Activated T-cell treated with anti-CD3 and anti-CD28 coated beads, Interleukin-2, amount 50 U/mL, for 72 hours (primary cell): ENCODE results near the gene ADCYAP1R1. TPM values are rescaled to one million over a fixed set of nuclear protein-coding genes. Genes with fewer than 3 reads are reported as not detected.

Experiments used
- ATAC-seq, 2 donors: fragments of 150-1000 bp; cut with Tn5 transposase; replicated peaks in 1 of 2; 2 replicates each; pipeline ENCODE4 v1.10.0; 2021; ENCODE audit warnings: moderate library complexity in 2 of 2, mild to moderate bottlenecking in 1 of 2
- DNase-seq, 2 donors: peaks; one replicate each; pipeline ENCODE4 v3.0.0; 2021 to 2022; ENCODE audit warnings: mixed read lengths in 1 of 2
- H3K27ac Mint-ChIP-seq: one replicate; pipeline ENCODE4 v1.8.0; 2022; ENCODE audit warnings: mild to moderate bottlenecking, moderate library complexity, mixed read lengths
- H3K27me3 Mint-ChIP-seq: one replicate; pipeline ENCODE4 v1.8.0; 2022; ENCODE audit warnings: low read depth, mixed read lengths
- H3K36me3 Mint-ChIP-seq, 2 donors: one replicate each; pipeline ENCODE4 v1.8.0; 2022; ENCODE audit warnings: mixed read lengths in 2 of 2, mild to moderate bottlenecking in 1 of 2; ENCODE audit not compliant: insufficient read depth in 2 of 2
- H3K4me1 Mint-ChIP-seq: one replicate; pipeline ENCODE4 v1.8.0; 2022; ENCODE audit warnings: low read depth, mixed read lengths
- H3K4me3 Mint-ChIP-seq, 2 donors: one replicate each; pipeline ENCODE4 v1.8.0; 2022; ENCODE audit warnings: mild to moderate bottlenecking in 2 of 2, mixed read lengths in 2 of 2, moderate library complexity in 2 of 2
- H3K9me3 Mint-ChIP-seq, 2 donors: one replicate each; pipeline ENCODE4 v1.8.0; 2022; ENCODE audit warnings: mixed read lengths in 2 of 2
- total RNA-seq, 2 donors: library from RNA; stranded (reverse); gene quantifications; one replicate each; pipeline ENCODE4 v1.2.3, GENCODE V29; 2022

Gene ADCYAP1R1
- total RNA-seq, 2 donors from 2014 or later = 0.12 TPM; not detected in 1

DNA sequence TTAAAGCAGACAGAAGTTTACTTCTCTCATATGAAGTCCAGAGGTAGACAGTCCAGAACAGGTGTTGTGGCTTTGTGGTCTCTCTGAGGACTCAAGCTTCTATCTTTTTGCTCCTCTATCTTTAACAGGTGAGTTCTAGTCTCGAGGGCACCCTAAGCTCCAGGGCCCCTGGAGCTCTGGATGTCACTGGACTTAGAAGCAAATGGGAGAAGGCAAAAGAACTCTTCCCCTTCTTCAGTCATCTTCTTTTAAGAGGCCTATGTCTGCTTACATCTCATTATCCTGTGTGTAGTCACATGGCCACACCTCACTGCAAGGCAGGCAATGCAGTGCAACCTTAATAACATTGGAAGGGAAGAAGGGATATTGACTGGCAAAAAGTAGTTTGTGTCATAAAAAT lies 61.6 kb downstream of the ADCYAP1R1 start:
- Mint-ChIP-seq H3K4me1 (no peaks in the 10 kb centered on the region), H3K27me3 (peaks cover 7% of the 10 kb centered on the region), H3K9me3 (no peaks in the 10 kb centered on the region), H3K4me3 (no peak overlapping the region), H3K27ac (no peak overlapping the region), H3K36me3 (no peaks in the 10 kb centered on the region)
- ATAC-seq (no peak), DNase-seq (no peak)

DNA sequence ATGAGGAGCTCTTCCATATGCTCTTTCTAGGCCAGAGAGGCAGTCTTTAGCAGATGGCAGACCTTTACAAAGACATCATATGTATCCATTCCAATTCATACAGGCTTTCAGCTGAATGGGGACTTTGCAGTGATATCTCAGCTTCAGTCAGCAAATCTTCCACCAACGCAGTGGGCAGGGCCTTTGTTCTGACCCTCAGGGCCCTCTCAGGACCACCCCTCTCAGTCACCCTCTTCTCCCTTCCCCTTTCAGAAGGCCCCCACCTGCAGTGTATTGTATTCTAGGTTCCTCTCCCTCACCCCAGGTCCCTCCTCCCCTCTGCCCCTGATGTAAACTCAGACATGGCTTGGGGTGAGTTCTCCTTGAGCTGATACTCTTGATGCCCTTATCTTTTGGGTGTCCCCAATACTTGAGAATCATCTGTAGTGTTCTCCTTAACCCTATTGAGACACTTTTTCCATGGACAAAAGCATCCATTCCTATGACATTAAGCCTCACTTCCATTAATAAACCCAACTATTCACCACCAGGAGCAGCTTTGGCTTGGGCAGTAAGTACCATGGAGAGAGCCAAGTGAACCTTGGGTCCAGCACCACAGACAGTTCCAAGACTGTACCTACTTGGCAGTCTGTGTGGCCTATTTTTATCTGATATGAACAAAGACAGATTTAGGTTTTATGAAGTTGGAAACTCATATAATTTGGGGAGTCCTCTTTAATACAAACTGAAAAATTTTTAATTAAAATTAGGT lies 62.7 kb downstream of the ADCYAP1R1 start:
- no peak overlapping the region for H3K27ac Mint-ChIP-seq
- H3K4me1 Mint-ChIP-seq = no peaks in the 10 kb centered on the region
- H3K4me3 Mint-ChIP-seq = no peak overlapping the region
- peaks cover 7% of the 10 kb centered on the region for H3K27me3 Mint-ChIP-seq
- H3K36me3 Mint-ChIP-seq = no peaks in the 10 kb centered on the region
- no peaks in the 10 kb centered on the region for H3K9me3 Mint-ChIP-seq
- ATAC-seq = no peak
- DNase-seq = no peak

DNA sequence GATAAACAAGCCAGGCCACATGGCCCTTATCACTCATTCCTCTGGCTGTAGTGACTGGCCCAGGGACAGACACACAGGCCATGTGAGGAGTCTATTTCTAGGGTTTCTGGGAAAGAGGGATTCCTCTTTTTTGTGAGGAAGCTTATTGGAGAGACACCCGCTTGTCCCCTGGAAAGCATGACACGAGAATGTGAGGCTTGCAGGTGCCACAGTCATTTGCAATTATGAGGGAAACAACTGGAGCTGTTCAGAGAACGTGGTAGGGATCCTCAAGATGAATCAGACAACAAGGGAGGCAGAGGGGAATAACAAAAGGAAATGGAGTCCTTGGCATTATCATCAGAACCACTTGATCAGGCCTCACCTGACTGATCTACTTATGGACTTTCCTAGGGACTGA lies 64.5 kb downstream of the ADCYAP1R1 start:
- H3K9me3 Mint-ChIP-seq = no peaks in the 10 kb centered on the region
- no peak for ATAC-seq

DNA sequence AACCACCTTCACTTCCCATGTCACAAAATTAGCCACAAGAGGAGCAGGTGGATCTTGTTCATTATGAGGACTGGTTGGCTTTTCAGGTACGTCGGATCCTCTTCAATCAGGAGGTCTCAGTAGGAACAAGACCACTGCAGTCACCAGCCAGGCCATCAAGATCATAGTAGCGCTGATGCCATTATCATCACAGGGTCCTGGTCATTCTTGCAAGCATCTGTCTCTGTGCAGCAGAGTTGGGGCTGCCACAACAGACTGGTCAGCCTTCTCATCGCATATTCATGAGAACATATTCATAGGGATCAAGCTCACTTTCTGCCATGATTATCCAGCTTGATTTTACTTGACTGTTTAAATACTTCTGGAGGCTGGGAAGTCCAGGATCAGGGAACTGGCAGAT lies 67.1 kb downstream of the ADCYAP1R1 start:
- no peak overlapping the region for H3K27ac Mint-ChIP-seq

More for the DNA sequence above, 64.5 kb downstream of the ADCYAP1R1 start:
- no peak overlapping the region for H3K4me3 Mint-ChIP-seq
- no peaks in the 10 kb centered on the region for H3K36me3 Mint-ChIP-seq
- no peaks in the 10 kb centered on the region for H3K4me1 Mint-ChIP-seq
- peaks cover 7% of the 10 kb centered on the region for H3K27me3 Mint-ChIP-seq
- no peak overlapping the region for H3K27ac Mint-ChIP-seq
- DNase-seq = no peak

DNA sequence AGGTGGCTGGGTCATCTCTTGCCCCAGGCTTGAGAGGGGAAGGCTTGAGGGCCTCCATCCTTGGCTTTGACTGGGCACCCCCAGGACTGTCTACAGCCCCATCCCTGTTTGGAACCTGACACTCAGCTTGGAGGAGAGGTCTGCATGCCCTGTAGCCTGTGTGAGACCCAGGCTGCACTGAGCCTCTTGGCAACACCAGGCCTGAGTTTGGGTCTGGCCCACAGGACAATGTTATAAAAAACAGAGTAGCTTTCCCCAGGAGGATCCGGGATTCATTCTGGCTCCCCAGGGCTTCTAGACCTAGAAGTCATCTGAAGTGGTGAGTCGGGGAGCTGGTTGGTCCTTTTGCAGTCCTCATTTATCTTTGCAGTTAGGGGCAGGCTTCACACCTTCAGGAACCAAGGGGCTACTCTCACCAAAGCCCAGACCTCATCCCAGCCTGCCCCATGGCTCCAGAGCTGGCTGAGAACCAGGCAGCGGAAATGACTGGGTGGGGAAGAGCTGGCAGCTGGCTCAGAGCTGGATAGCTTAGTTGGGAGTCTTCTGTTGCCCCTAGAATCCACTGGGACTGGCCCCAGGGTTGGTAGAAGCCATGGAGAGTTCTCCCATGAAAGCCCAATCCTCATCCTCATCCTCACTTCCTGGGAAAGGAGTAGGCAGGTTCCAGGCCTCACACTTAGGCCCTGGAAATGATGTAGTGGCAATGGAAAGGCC lies 68.8 kb downstream of the ADCYAP1R1 start:
- no peaks in the 10 kb centered on the region for H3K36me3 Mint-ChIP-seq
- no peak overlapping the region for H3K4me3 Mint-ChIP-seq
- H3K27ac Mint-ChIP-seq = no peak overlapping the region
- ATAC-seq (no peak), DNase-seq (no peak)
- H3K4me1 Mint-ChIP-seq = no peaks in the 10 kb centered on the region
- H3K9me3 Mint-ChIP-seq = no peaks in the 10 kb centered on the region
- peaks cover 7% of the 10 kb centered on the region for H3K27me3 Mint-ChIP-seq

More for the DNA sequence above, 67.1 kb downstream of the ADCYAP1R1 start:
- DNase-seq (no peak), ATAC-seq (no peak)
- H3K4me1 Mint-ChIP-seq = no peaks in the 10 kb centered on the region
- H3K4me3 Mint-ChIP-seq = no peak overlapping the region
- no peaks in the 10 kb centered on the region for H3K36me3 Mint-ChIP-seq
- H3K27me3 Mint-ChIP-seq = peaks cover 7% of the 10 kb centered on the region
- no peaks in the 10 kb centered on the region for H3K9me3 Mint-ChIP-seq

DNA sequence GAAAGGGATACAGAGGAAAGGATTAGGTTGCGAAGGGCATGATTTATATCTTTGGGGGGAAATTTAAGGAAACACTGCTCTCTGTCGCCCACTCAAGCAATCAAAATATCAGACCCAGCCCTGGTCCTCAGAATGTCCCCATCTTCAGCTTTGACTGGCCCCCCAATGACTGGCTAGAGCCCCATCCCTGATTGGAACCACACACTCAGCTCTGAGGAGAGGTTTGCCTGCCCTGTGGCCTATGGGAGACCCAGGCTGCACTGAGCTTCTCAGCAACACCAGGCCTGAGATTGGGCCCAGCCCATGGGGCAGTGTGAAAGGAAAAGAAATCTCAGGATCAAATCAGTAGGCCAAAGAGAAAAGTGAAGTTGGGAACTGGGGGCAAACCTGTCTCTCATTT lies 69.5 kb downstream of the ADCYAP1R1 start:
- no peaks in the 10 kb centered on the region for H3K4me1 Mint-ChIP-seq
- ATAC-seq = no peak
- H3K27me3 Mint-ChIP-seq = peaks cover 7% of the 10 kb centered on the region
- no peak overlapping the region for H3K27ac Mint-ChIP-seq
- no peaks in the 10 kb centered on the region for H3K36me3 Mint-ChIP-seq
- no peaks in the 10 kb centered on the region for H3K9me3 Mint-ChIP-seq
- no peak for DNase-seq
- no peak overlapping the region for H3K4me3 Mint-ChIP-seq

DNA sequence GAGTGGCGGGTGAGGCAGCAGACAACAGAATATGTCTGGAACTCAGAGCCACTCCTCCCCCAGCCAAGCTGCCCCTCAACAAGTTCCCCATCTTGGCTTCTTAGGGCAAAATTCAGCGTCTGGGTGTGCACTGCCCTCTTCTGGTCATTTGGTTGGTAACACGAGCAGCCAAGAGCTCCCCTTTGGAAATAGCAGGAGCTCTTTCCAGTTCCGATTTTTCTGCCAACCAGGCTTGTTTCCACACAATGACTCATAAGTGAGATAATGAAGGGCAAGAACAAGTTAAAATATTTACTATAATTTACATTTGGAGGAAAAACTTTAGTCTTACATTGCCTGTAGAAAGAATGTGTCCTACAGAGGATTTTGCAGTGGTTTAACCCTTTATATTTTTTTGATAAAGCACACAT lies 70.5 kb downstream of the ADCYAP1R1 start:
- no peaks in the 10 kb centered on the region for H3K36me3 Mint-ChIP-seq
- DNase-seq = peak; percentile 39 to 45
- H3K4me3 Mint-ChIP-seq = no peak overlapping the region
- peaks cover 7% of the 10 kb centered on the region for H3K27me3 Mint-ChIP-seq
- no peaks in the 10 kb centered on the region for H3K4me1 Mint-ChIP-seq
- peak in 1 of 2 donors; percentile 51 for ATAC-seq
- H3K27ac Mint-ChIP-seq = no peak overlapping the region
- H3K9me3 Mint-ChIP-seq = no peaks in the 10 kb centered on the region

DNA sequence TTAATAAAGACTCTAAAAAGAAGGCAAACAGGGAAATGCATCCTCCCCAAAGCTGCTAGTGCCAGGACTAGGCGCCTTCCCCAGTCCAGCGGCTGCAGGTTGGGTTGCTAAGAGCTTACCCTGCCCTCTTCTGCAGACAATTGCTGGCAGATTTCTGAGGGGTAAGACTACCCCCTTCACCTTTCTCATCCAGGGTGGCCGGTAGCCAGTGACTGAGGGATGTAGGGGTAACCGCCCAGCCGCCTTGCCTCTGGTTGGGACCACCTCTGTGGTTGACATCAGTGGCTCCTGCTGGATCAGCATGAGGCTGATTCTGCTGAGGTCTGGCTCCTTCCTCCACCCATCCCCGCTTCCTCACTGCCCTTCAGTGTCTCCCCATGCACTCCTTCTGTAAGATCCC lies 71.2 kb downstream of the ADCYAP1R1 start:
- no peak for ATAC-seq
- no peak for DNase-seq
- H3K27me3 Mint-ChIP-seq = peaks cover 7% of the 10 kb centered on the region
- no peaks in the 10 kb centered on the region for H3K4me1 Mint-ChIP-seq
- H3K9me3 Mint-ChIP-seq = no peaks in the 10 kb centered on the region
- H3K4me3 Mint-ChIP-seq = no peak overlapping the region
- no peaks in the 10 kb centered on the region for H3K36me3 Mint-ChIP-seq
- H3K27ac Mint-ChIP-seq = no peak overlapping the region

DNA sequence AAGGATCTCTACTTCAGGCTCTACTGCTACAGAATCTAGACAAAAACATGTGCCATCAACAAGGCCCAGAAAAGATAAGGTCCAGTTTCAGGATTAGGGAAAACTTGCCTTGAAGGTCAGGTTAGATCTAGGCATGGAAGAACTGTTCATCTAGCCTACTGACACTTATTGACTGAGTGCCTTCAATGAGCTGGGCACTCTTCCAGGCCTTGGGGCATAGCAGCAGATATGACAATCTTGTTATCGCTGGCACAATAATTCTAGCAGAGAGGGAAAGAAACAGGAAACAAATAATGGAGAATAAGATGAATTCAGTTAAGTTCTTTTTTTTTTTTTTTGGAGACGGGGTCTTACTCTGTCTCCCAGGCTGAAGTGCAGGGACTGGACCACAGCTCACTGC lies 71.6 kb downstream of the ADCYAP1R1 start:
- Mint-ChIP-seq H3K36me3 (no peaks in the 10 kb centered on the region), H3K4me1 (no peaks in the 10 kb centered on the region), H3K4me3 (no peak overlapping the region), H3K27ac (no peak overlapping the region), H3K27me3 (peaks cover 7% of the 10 kb centered on the region), H3K9me3 (no peaks in the 10 kb centered on the region)
- ATAC-seq (no peak), DNase-seq (no peak)

DNA sequence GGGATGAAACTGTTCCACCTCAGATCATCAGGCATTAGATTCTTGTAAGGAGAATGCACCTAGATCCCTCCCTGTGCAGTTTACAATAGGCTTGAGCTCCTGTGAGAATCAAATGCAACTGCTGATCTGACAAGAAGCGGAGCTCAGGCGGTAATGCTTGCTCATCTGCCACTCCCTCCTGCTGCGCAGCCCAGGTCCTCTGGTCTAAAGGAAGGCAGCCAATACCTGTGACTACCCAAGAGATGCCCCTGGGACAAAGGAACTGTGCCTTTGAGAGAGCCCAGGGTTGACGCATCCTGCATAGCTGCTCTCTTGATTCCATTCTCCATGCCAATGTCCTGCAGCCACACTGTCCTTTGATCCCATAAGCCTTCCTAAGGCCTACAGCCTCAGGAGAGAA lies 73.1 kb downstream of the ADCYAP1R1 start:
- ATAC-seq (no peak), DNase-seq (no peak)
- Mint-ChIP-seq H3K4me1 (no peaks in the 10 kb centered on the region), H3K36me3 (no peaks in the 10 kb centered on the region), H3K4me3 (no peak overlapping the region), H3K9me3 (no peaks in the 10 kb centered on the region), H3K27ac (no peak overlapping the region), H3K27me3 (peaks cover 7% of the 10 kb centered on the region)

DNA sequence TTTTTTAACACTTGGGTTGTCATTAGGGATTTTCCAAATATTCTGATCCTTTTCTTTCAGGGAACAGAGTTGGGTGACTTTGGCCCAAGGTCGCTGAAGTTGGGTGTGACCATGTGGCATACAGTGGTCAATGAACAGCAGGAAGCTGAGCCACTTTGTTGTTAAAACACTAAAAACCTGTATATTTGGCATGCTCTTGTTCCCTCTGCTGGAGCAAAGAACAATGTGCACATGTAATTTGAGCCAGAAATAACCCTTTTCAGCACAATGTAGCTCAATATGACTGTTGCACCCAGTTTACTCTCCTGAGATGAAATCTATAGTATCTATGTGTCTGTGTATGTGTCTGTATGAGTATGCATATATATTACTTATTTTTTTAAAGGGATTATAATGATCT lies 74.9 kb downstream of the ADCYAP1R1 start:
- no peak overlapping the region for H3K4me3 Mint-ChIP-seq
- no peaks in the 10 kb centered on the region for H3K36me3 Mint-ChIP-seq
- H3K27me3 Mint-ChIP-seq = peaks cover 7% of the 10 kb centered on the region

DNA sequence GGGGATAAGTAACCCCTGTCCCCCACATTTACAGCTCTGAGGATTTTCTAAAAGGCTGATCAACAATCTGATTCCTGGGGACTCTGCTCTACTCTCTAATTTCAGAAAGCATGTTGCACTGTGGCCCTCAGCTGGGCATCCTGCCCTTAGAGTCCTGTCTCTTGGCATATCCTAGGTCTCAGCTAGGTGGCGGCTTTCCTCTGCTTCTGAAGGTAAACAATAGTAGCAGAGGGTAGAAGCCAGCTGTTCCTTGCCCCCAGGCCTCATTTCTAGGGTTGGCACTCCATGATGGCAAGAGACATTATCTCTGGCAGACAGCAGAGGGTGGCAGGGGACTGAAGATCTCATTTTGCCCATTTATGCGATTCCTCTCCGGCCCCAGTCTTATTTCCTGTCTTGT lies 77.0 kb downstream of the ADCYAP1R1 start:
- H3K9me3 Mint-ChIP-seq = no peaks in the 10 kb centered on the region
- ATAC-seq (no peak), DNase-seq (no peak)
- H3K36me3 Mint-ChIP-seq = no peaks in the 10 kb centered on the region
- H3K4me1 Mint-ChIP-seq = no peaks in the 10 kb centered on the region
- H3K27ac Mint-ChIP-seq = no peak overlapping the region
- H3K4me3 Mint-ChIP-seq = no peak overlapping the region
- H3K27me3 Mint-ChIP-seq = no peaks in the 10 kb centered on the region

More for the DNA sequence above, 74.9 kb downstream of the ADCYAP1R1 start:
- H3K9me3 Mint-ChIP-seq = no peaks in the 10 kb centered on the region
- DNase-seq (no peak), ATAC-seq (no peak)
- no peaks in the 10 kb centered on the region for H3K4me1 Mint-ChIP-seq
- H3K27ac Mint-ChIP-seq = no peak overlapping the region

DNA sequence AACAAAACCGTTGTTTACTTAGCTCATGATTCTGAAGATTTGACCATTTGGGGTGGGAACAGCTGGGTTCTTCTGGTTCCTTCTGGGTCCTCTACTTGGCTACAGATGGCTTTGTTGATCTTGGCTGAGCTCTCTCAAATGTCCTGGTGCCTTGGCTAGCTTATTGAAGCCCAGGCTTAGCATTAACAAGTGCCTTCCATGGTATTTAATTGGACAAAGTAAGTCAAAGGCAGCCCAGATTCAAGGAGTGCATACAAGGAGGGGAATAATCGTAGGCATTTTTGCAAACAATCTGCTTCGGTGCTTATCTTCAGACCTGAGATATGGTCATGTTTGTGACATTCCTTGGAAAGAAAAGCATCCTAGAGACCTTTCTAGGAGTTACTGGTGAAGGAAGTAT lies 81.4 kb downstream of the ADCYAP1R1 start:
- H3K36me3 Mint-ChIP-seq = no peaks in the 10 kb centered on the region
- DNase-seq = no peak
- no peaks in the 10 kb centered on the region for H3K4me1 Mint-ChIP-seq
- no peak overlapping the region for H3K4me3 Mint-ChIP-seq
- H3K9me3 Mint-ChIP-seq = no peaks in the 10 kb centered on the region
- no peaks in the 10 kb centered on the region for H3K27me3 Mint-ChIP-seq
- no peak for ATAC-seq
- H3K27ac Mint-ChIP-seq = no peak overlapping the region
